GM23338 (cell line): ENCODE measurements around the gene KIFAP3. TPM values are rescaled to one million over a fixed set of nuclear protein-coding genes. Genes with fewer than 3 reads are reported as not detected.

ENCODE experiments used
- ATAC-seq: fragments of 200-7000 bp; cut with Tn5 transposase; 3 replicates; pipeline ENCODE4 v1.9.1; 2020
- DNase-seq: peaks from one replicate; pipeline ENCODE4 v3.0.0-alpha.2; 2015; ENCODE audit warnings: low spot score
- H2AFZ ChIP-seq: fragments of 200-600 bp; sonication (generic); 2 replicates; pipeline ENCODE4 v1.8.0; 2016; ENCODE audit warnings: antibody characterized with exemption, mild to moderate bottlenecking, moderate library complexity
- H3F3A ChIP-seq: fragments of 200-600 bp; sonication (generic); replicated peaks from 2 replicates; pipeline ENCODE4 v1.8.0; 2017; ENCODE audit warnings: antibody characterized with exemption, mixed run types, low read depth
- H3K27ac ChIP-seq: fragments of 200-600 bp; sonication (generic); 2 replicates; pipeline ENCODE4 v1.6.1; 2016; ENCODE audit warnings: low read depth
- H3K27me3 ChIP-seq: fragments of 200-600 bp; sonication (generic); 2 replicates; pipeline ENCODE4 v1.8.0; 2016; ENCODE audit warnings: mild to moderate bottlenecking, mixed run types, moderate library complexity; ENCODE audit not compliant: insufficient read depth
- H3K36me3 ChIP-seq: fragments of 200-600 bp; sonication (generic); 2 replicates; pipeline ENCODE4 v1.8.0; 2016; ENCODE audit warnings: mild to moderate bottlenecking; ENCODE audit not compliant: insufficient read depth
- H3K4me1 ChIP-seq: fragments of 200-600 bp; sonication (generic); 2 replicates; pipeline ENCODE4 v1.8.0; 2016; ENCODE audit warnings: mild to moderate bottlenecking, moderate library complexity; ENCODE audit not compliant: insufficient read depth
- H3K4me2 ChIP-seq: fragments of 200-600 bp; sonication (generic); 2 replicates; pipeline ENCODE4 v1.7.1; 2017; ENCODE audit warnings: mixed run types
- H3K4me3 ChIP-seq: fragments of 200-600 bp; sonication (generic); 2 replicates; pipeline ENCODE4 v1.6.1; 2016; ENCODE audit warnings: mixed run types
- H3K79me2 ChIP-seq: fragments of 200-600 bp; sonication (generic); replicated peaks from 2 replicates; pipeline ENCODE4 v1.8.0; 2017; ENCODE audit warnings: mild to moderate bottlenecking; ENCODE audit not compliant: insufficient read depth
- H3K9me2 ChIP-seq: fragments of 200-600 bp; sonication (generic); 2 replicates; pipeline ENCODE4 v1.8.0; 2017; ENCODE audit not compliant: insufficient read depth
- H4K20me1 ChIP-seq: fragments of 200-600 bp; sonication (generic); replicated peaks from 2 replicates; pipeline ENCODE4 v1.8.0; 2017; ENCODE audit warnings: mild to moderate bottlenecking; ENCODE audit not compliant: insufficient read depth
- H3K27ac Mint-ChIP-seq: 2 replicates; pipeline ENCODE4 v1.8.0; 2020; ENCODE audit warnings: inconsistent platforms, mild to moderate bottlenecking, moderate library complexity, mixed read lengths
- H3K27me3 Mint-ChIP-seq: 3 replicates; pipeline ENCODE4 v1.8.0; 2022; ENCODE audit warnings: low read depth, mild to moderate bottlenecking, moderate library complexity, mixed read lengths, inconsistent platforms; ENCODE audit not compliant: insufficient read depth, poor library complexity
- H3K36me3 Mint-ChIP-seq: 3 replicates; pipeline ENCODE4 v1.8.0; 2021; ENCODE audit warnings: low read depth, mild to moderate bottlenecking, inconsistent platforms, moderate library complexity, mixed read lengths
- H3K4me1 Mint-ChIP-seq: 3 replicates; pipeline ENCODE4 v1.8.0; 2020; ENCODE audit warnings: mild to moderate bottlenecking, inconsistent platforms, mixed read lengths
- H3K4me3 Mint-ChIP-seq: 3 replicates; pipeline ENCODE4 v1.8.0; 2021; ENCODE audit warnings: moderate library complexity, mild to moderate bottlenecking, inconsistent platforms, mixed read lengths
- H3K9me3 Mint-ChIP-seq: 3 replicates; pipeline ENCODE4 v1.8.0; 2020; ENCODE audit warnings: moderate library complexity, mild to moderate bottlenecking, inconsistent platforms, mixed read lengths
- CREB1 ChIP-seq: fragments of 250-450 bp; sonication (Bioruptor Pico); IDR thresholded peaks from 2 replicates; pipeline ENCODE4 v1.5.0; 2020; ENCODE audit warnings: low read depth, mild to moderate bottlenecking, moderate library complexity
- EZH2 ChIP-seq: fragments of 200-600 bp; sonication (generic); IDR thresholded peaks from one replicate; pipeline ENCODE4 v1.8.0; 2017; ENCODE audit warnings: antibody characterized with exemption, mild to moderate bottlenecking, low read depth; ENCODE audit not compliant: unreplicated experiment
- JUNB ChIP-seq: IDR thresholded peaks from one replicate; pipeline ENCODE4 v1.6.1; 2016; ENCODE audit warnings: antibody characterized with exemption; ENCODE audit not compliant: unreplicated experiment
- NANOG ChIP-seq: IDR thresholded peaks from 2 replicates; pipeline ENCODE4 v1.6.1; 2016; ENCODE audit warnings: antibody characterized with exemption, borderline replicate concordance
- POLR2AphosphoS5 ChIP-seq: IDR thresholded peaks from 2 replicates; pipeline ENCODE4 v1.6.1; 2016; ENCODE audit warnings: antibody characterized with exemption, low read depth
- REST ChIP-seq: IDR thresholded peaks from one replicate; pipeline ENCODE4 v1.6.1; 2018; ENCODE audit warnings: antibody characterized with exemption; ENCODE audit not compliant: unreplicated experiment
- STAT1 ChIP-seq: IDR thresholded peaks from one replicate; pipeline ENCODE4 v1.6.1; 2016; ENCODE audit warnings: antibody characterized with exemption; ENCODE audit not compliant: unreplicated experiment
- ZNF331 ChIP-seq: fragments of 250-450 bp; sonication (Bioruptor Pico); IDR thresholded peaks from 2 replicates; pipeline ENCODE4 v1.5.0; 2020; ENCODE audit warnings: low read depth, mild to moderate bottlenecking, moderate library complexity
- polyA plus RNA-seq: library from polyadenylated mRNA; unstranded; fragments of >200 nt; fragmentation: Nextera tagmentation; extraction: Ambion mirVana; gene quantifications from 2 replicates; pipeline ENCODE4 v1.2.1, GENCODE V29; 2016
- total RNA-seq: library from RNA; depleted of rRNA; stranded (reverse); fragments of >200 nt; shearing (Covaris generic); gene quantifications from 2 replicates; pipeline ENCODE4 v1.2.3, GENCODE V29; 2014
- TF ChIP-seq, protein P1 (sequence below), 2 experiments: fragments of 200-600 bp in 1 of 2; sonication (generic) in 1 of 2; conservative IDR thresholded peaks; 2 replicates each; pipeline versions ENCODE4 v1.5.1 to v1.6.1; 2016 to 2017; ENCODE audit warnings: antibody characterized with exemption in 2 of 2, low read depth in 2 of 2, mild to moderate bottlenecking in 2 of 2, moderate library complexity in 1 of 2
- TF ChIP-seq, protein P2 (sequence below): IDR thresholded peaks from 2 replicates; pipeline ENCODE4 v1.6.1; 2016; ENCODE audit warnings: antibody characterized with exemption

The KIFAP3 gene
- total and polyA plus RNA-seq, 2 experiments from 2014 or later: 2.7 to 3.1 TPM

- Mint-ChIP-seq H3K27me3 (peaks cover 8% of the 10 kb centered on the region), H3K27ac (no peak overlapping the region), H3K4me1 (peaks cover 19% of the 10 kb centered on the region), H3K9me3 (no peaks in the 10 kb centered on the region), H3K36me3 (no peaks in the 10 kb centered on the region), H3K4me3 (no peak overlapping the region)
- H3K4me2 ChIP-seq: no peak overlapping the region
- no peak for ATAC-seq
- no peak overlapping the region for H3K27ac ChIP-seq
- H3K9me2 ChIP-seq: no peaks in the 10 kb centered on the region
- no peaks in the 10 kb centered on the region for H3F3A ChIP-seq
- H3K4me3 ChIP-seq: no peak overlapping the region
- DNase-seq: no peak
- H4K20me1 ChIP-seq: no peaks in the 10 kb centered on the region
- 0 out of 2 replicates have a peak, but pooled peaks cover 6% of the 10 kb centered on the region for H3K4me1 ChIP-seq
- no peaks in the 10 kb centered on the region for H3K79me2 ChIP-seq
- no peaks in the 10 kb centered on the region for H3K27me3 ChIP-seq
- TF ChIP-seq CREB1 (CRISPR knock-in tag) (no peak), REST (no peak), POLR2AphosphoS5 (no peak), EZH2 (no peak)
- TF ChIP-seq, protein P1, sequence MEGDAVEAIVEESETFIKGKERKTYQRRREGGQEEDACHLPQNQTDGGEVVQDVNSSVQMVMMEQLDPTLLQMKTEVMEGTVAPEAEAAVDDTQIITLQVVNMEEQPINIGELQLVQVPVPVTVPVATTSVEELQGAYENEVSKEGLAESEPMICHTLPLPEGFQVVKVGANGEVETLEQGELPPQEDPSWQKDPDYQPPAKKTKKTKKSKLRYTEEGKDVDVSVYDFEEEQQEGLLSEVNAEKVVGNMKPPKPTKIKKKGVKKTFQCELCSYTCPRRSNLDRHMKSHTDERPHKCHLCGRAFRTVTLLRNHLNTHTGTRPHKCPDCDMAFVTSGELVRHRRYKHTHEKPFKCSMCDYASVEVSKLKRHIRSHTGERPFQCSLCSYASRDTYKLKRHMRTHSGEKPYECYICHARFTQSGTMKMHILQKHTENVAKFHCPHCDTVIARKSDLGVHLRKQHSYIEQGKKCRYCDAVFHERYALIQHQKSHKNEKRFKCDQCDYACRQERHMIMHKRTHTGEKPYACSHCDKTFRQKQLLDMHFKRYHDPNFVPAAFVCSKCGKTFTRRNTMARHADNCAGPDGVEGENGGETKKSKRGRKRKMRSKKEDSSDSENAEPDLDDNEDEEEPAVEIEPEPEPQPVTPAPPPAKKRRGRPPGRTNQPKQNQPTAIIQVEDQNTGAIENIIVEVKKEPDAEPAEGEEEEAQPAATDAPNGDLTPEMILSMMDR (conservative IDR thresholded peaks at IDR 0.05; ENCODE audit: low read depth in 2 of 2): no peak
- TF ChIP-seq, protein P2, sequence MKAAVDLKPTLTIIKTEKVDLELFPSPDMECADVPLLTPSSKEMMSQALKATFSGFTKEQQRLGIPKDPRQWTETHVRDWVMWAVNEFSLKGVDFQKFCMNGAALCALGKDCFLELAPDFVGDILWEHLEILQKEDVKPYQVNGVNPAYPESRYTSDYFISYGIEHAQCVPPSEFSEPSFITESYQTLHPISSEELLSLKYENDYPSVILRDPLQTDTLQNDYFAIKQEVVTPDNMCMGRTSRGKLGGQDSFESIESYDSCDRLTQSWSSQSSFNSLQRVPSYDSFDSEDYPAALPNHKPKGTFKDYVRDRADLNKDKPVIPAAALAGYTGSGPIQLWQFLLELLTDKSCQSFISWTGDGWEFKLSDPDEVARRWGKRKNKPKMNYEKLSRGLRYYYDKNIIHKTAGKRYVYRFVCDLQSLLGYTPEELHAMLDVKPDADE: no peak
- H2AFZ ChIP-seq: no peak overlapping the region
- no peaks in the 10 kb centered on the region for H3K36me3 ChIP-seq
Observed at GRCh38 chr1:169901115-169901514, 173.4 kb downstream of the KIFAP3 start.

- no peaks in the 10 kb centered on the region for H3K9me2 ChIP-seq
- Mint-ChIP-seq H3K36me3 (no peaks in the 10 kb centered on the region), H3K27me3 (peaks cover 12% of the 10 kb centered on the region), H3K9me3 (no peaks in the 10 kb centered on the region), H3K27ac (no peak overlapping the region), H3K4me3 (no peak overlapping the region), H3K4me1 (peaks cover 25% of the 10 kb centered on the region)
- H3K4me1 ChIP-seq: 0 out of 2 replicates have a peak, but pooled peaks cover 6% of the 10 kb centered on the region
- H3K4me2 ChIP-seq: no peak overlapping the region
- H3K36me3 ChIP-seq: no peaks in the 10 kb centered on the region
- ATAC-seq (no peak), DNase-seq (no peak)
- H3K27ac ChIP-seq: no peak overlapping the region
- no peak overlapping the region for H2AFZ ChIP-seq
- no peaks in the 10 kb centered on the region for H3K79me2 ChIP-seq
- no peaks in the 10 kb centered on the region for H3K27me3 ChIP-seq
- no peaks in the 10 kb centered on the region for H3F3A ChIP-seq
- H3K4me3 ChIP-seq: no peak overlapping the region
- no peaks in the 10 kb centered on the region for H4K20me1 ChIP-seq
- TF ChIP-seq JUNB: no peak
- TF ChIP-seq STAT1: no peak
- no peak for TF ChIP-seq EZH2
- no peak for TF ChIP-seq REST
- TF ChIP-seq CREB1 (CRISPR knock-in tag): no peak
- TF ChIP-seq POLR2AphosphoS5: no peak
- TF ChIP-seq NANOG: no peak
- TF ChIP-seq, protein P2: no peak
- no peak for TF ChIP-seq ZNF331 (CRISPR knock-in tag)
Observed at GRCh38 chr1:169900571-169900970, 173.9 kb downstream of the KIFAP3 start.
